GM23338 (cell line): ENCODE results near the gene YTHDF1. TPM values are rescaled to one million over a fixed set of nuclear protein-coding genes. Genes with fewer than 3 reads are reported as not detected.

Experiments
- ATAC-seq: fragments of 200-7000 bp; cut with Tn5 transposase; 3 replicates; pipeline ENCODE4 v1.9.1; 2020
- DNase-seq: peaks from one replicate; pipeline ENCODE4 v3.0.0-alpha.2; 2015; ENCODE audit warnings: low spot score
- H2AFZ ChIP-seq: fragments of 200-600 bp; sonication (generic); 2 replicates; pipeline ENCODE4 v1.8.0; 2016; ENCODE audit warnings: antibody characterized with exemption, mild to moderate bottlenecking, moderate library complexity
- H3F3A ChIP-seq: fragments of 200-600 bp; sonication (generic); replicated peaks from 2 replicates; pipeline ENCODE4 v1.8.0; 2017; ENCODE audit warnings: antibody characterized with exemption, mixed run types, low read depth
- H3K27ac ChIP-seq: fragments of 200-600 bp; sonication (generic); 2 replicates; pipeline ENCODE4 v1.6.1; 2016; ENCODE audit warnings: low read depth
- H3K27me3 ChIP-seq: fragments of 200-600 bp; sonication (generic); 2 replicates; pipeline ENCODE4 v1.8.0; 2016; ENCODE audit warnings: mild to moderate bottlenecking, mixed run types, moderate library complexity; ENCODE audit not compliant: insufficient read depth
- H3K36me3 ChIP-seq: fragments of 200-600 bp; sonication (generic); 2 replicates; pipeline ENCODE4 v1.8.0; 2016; ENCODE audit warnings: mild to moderate bottlenecking; ENCODE audit not compliant: insufficient read depth
- H3K4me1 ChIP-seq: fragments of 200-600 bp; sonication (generic); 2 replicates; pipeline ENCODE4 v1.8.0; 2016; ENCODE audit warnings: mild to moderate bottlenecking, moderate library complexity; ENCODE audit not compliant: insufficient read depth
- H3K4me2 ChIP-seq: fragments of 200-600 bp; sonication (generic); 2 replicates; pipeline ENCODE4 v1.7.1; 2017; ENCODE audit warnings: mixed run types
- H3K4me3 ChIP-seq: fragments of 200-600 bp; sonication (generic); 2 replicates; pipeline ENCODE4 v1.6.1; 2016; ENCODE audit warnings: mixed run types
- H3K79me2 ChIP-seq: fragments of 200-600 bp; sonication (generic); replicated peaks from 2 replicates; pipeline ENCODE4 v1.8.0; 2017; ENCODE audit warnings: mild to moderate bottlenecking; ENCODE audit not compliant: insufficient read depth
- H3K9me2 ChIP-seq: fragments of 200-600 bp; sonication (generic); 2 replicates; pipeline ENCODE4 v1.8.0; 2017; ENCODE audit not compliant: insufficient read depth
- H4K20me1 ChIP-seq: fragments of 200-600 bp; sonication (generic); replicated peaks from 2 replicates; pipeline ENCODE4 v1.8.0; 2017; ENCODE audit warnings: mild to moderate bottlenecking; ENCODE audit not compliant: insufficient read depth
- H3K27ac Mint-ChIP-seq: 2 replicates; pipeline ENCODE4 v1.8.0; 2020; ENCODE audit warnings: inconsistent platforms, mild to moderate bottlenecking, moderate library complexity, mixed read lengths
- H3K27me3 Mint-ChIP-seq: 3 replicates; pipeline ENCODE4 v1.8.0; 2022; ENCODE audit warnings: low read depth, mild to moderate bottlenecking, moderate library complexity, mixed read lengths, inconsistent platforms; ENCODE audit not compliant: insufficient read depth, poor library complexity
- H3K36me3 Mint-ChIP-seq: 3 replicates; pipeline ENCODE4 v1.8.0; 2021; ENCODE audit warnings: low read depth, mild to moderate bottlenecking, inconsistent platforms, moderate library complexity, mixed read lengths
- H3K4me1 Mint-ChIP-seq: 3 replicates; pipeline ENCODE4 v1.8.0; 2020; ENCODE audit warnings: mild to moderate bottlenecking, inconsistent platforms, mixed read lengths
- H3K4me3 Mint-ChIP-seq: 3 replicates; pipeline ENCODE4 v1.8.0; 2021; ENCODE audit warnings: moderate library complexity, mild to moderate bottlenecking, inconsistent platforms, mixed read lengths
- H3K9me3 Mint-ChIP-seq: 3 replicates; pipeline ENCODE4 v1.8.0; 2020; ENCODE audit warnings: moderate library complexity, mild to moderate bottlenecking, inconsistent platforms, mixed read lengths
- CREB1 ChIP-seq: fragments of 250-450 bp; sonication (Bioruptor Pico); IDR thresholded peaks from 2 replicates; pipeline ENCODE4 v1.5.0; 2020; ENCODE audit warnings: low read depth, mild to moderate bottlenecking, moderate library complexity
- CTCF ChIP-seq, 2 experiments: fragments of 200-600 bp in 1 of 2; sonication (generic) in 1 of 2; conservative IDR thresholded peaks; 2 replicates each; pipeline versions ENCODE4 v1.5.1 to v1.6.1; 2016 to 2017; ENCODE audit warnings: antibody characterized with exemption in 2 of 2, low read depth in 2 of 2, mild to moderate bottlenecking in 2 of 2, moderate library complexity in 1 of 2
- EZH2 ChIP-seq: fragments of 200-600 bp; sonication (generic); IDR thresholded peaks from one replicate; pipeline ENCODE4 v1.8.0; 2017; ENCODE audit warnings: antibody characterized with exemption, mild to moderate bottlenecking, low read depth; ENCODE audit not compliant: unreplicated experiment
- EZH2phosphoT487 ChIP-seq: fragments of 200-600 bp; sonication (generic); IDR thresholded peaks from one replicate; pipeline ENCODE4 v1.8.1; 2018; ENCODE audit warnings: antibody characterized with exemption; ENCODE audit not compliant: unreplicated experiment
- STAT1 ChIP-seq: IDR thresholded peaks from one replicate; pipeline ENCODE4 v1.6.1; 2016; ENCODE audit warnings: antibody characterized with exemption; ENCODE audit not compliant: unreplicated experiment
- ZNF114 ChIP-seq: fragments of 250-450 bp; sonication (Bioruptor Pico); IDR thresholded peaks from 2 replicates; pipeline ENCODE4 v1.5.0; 2020; ENCODE audit warnings: mild to moderate bottlenecking, moderate library complexity
- ZNF331 ChIP-seq: fragments of 250-450 bp; sonication (Bioruptor Pico); IDR thresholded peaks from 2 replicates; pipeline ENCODE4 v1.5.0; 2020; ENCODE audit warnings: low read depth, mild to moderate bottlenecking, moderate library complexity
- polyA plus RNA-seq: library from polyadenylated mRNA; unstranded; fragments of >200 nt; fragmentation: Nextera tagmentation; extraction: Ambion mirVana; gene quantifications from 2 replicates; pipeline ENCODE4 v1.2.1, GENCODE V29; 2016
- total RNA-seq: library from RNA; depleted of rRNA; stranded (reverse); fragments of >200 nt; shearing (Covaris generic); gene quantifications from 2 replicates; pipeline ENCODE4 v1.2.3, GENCODE V29; 2014
- TF ChIP-seq, protein P1 (sequence below): IDR thresholded peaks from one replicate; pipeline ENCODE4 v1.6.1; 2018; ENCODE audit warnings: antibody characterized with exemption; ENCODE audit not compliant: unreplicated experiment

YTHDF1 gene
- total and polyA plus RNA-seq, 2 experiments from 2014 or later = 30.9 to 64.3 TPM

DNA sequence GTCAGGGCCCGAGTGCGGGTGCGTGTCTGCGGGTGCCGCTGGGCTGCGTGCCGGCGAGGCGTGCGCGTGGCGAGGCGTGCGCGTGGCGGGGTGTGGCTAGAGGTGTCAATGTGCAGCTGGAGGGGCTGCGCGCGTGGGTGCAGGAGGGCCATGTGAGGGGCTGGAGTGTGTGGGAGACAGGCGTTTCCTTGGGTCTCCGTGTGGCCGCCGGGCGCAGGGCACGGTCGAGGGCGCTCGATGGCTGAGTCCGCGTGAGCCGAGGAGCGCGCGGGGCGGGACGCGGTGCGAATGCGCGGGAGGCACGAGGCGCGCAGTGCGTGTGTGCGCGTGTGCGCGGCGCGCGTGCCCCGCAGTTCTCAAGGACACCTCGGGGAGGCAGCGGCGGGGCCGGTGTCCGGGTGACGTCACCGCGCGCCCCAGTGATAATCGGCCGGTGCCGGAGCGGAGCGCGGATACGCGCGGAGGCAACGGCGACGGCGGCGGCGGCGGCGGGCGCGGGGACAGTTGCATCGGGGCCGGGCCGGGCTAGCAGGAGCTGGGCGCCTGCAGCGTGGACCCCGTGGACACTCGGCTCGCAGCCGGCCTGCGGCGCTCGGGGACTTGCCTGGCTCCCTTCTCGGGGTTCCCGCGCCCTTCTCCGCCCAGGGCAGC lies 38.7 kb downstream of the YTHDF1 start:
- H3K9me3 Mint-ChIP-seq = no peaks in the 10 kb centered on the region
- no peaks in the 10 kb centered on the region for H4K20me1 ChIP-seq
- no peak overlapping the region for H3K27ac Mint-ChIP-seq
- H3K27ac ChIP-seq = no peak overlapping the region
- peaks cover 36% of the 10 kb centered on the region for H3K4me1 ChIP-seq
- peak overlapping the region; percentile 89 for H3K4me2 ChIP-seq
- peaks cover 57% of the 10 kb centered on the region for H3K27me3 Mint-ChIP-seq
- no peaks in the 10 kb centered on the region for H3F3A ChIP-seq
- no peaks in the 10 kb centered on the region for H3K36me3 ChIP-seq
- no peaks in the 10 kb centered on the region for H3K9me2 ChIP-seq
- peak overlapping the region; percentile 87 for H3K4me3 Mint-ChIP-seq
- peaks cover 56% of the 10 kb centered on the region for H3K27me3 ChIP-seq
- no peaks in the 10 kb centered on the region for H3K36me3 Mint-ChIP-seq
- H2AFZ ChIP-seq = peak overlapping the region; percentile 69; the same call in 1 of the 2 replicates
- peak overlapping the region; percentile 69 for H3K4me3 ChIP-seq
- no peaks in the 10 kb centered on the region for H3K79me2 ChIP-seq
- H3K4me1 Mint-ChIP-seq = peaks cover 25% of the 10 kb centered on the region
- peak; percentile 4 for ATAC-seq
- no peak for TF ChIP-seq EZH2phosphoT487
- TF ChIP-seq CTCF (conservative IDR thresholded peaks at IDR 0.05; ENCODE audit: low read depth in 2 of 2) = peak in 1 of 2 experiments; percentile 25; a peak in 1 of 4 replicates
- no peak for TF ChIP-seq ZNF114
- TF ChIP-seq STAT1 = no peak
- peak; percentile 94 for TF ChIP-seq CREB1 (CRISPR knock-in tag)
- DNase-seq = peak; percentile 70

DNA sequence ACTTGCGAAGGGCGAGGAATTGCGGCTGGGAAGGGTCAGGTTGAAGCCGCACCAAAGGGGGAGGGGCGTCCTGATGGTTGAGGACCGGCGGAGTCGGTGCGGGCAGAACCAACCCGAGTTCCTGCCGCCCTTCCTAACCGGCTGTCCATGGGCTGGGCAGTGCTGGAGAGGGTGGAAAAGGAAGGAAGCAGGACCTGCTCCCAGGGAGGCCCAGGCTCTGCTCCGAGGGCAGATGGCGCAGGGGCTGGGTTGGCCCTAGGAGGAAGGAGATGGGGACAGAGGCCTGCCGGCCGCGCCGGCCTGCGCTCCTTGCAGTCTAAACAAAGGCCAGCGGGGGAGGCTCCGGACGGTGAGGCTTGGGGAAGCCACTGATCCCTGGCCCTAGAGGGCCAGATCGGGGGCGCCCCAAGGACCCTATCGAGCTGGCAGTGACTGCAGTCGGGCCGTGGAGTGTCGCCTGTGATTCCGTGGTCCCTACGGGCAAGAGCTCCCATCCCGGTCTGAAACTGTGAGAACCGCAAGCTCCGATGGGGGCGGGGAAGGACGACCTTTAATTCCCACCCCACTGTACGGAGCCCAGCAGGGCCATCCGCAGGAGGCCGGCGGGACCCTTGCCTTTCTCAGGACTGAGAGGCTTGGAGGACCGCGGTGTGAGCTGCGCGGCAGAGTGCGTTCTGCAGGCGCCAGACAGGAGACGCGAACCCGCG lies 39.4 kb downstream of the YTHDF1 start:
- no peaks in the 10 kb centered on the region for H3K9me3 Mint-ChIP-seq
- H3K4me2 ChIP-seq = peak overlapping the region; percentile 89
- no peak overlapping the region for H3K27ac ChIP-seq
- H3K4me1 ChIP-seq = peaks cover 36% of the 10 kb centered on the region
- peak; percentile 64 for DNase-seq
- H3K9me2 ChIP-seq = no peaks in the 10 kb centered on the region
- peaks cover 3% of the 10 kb centered on the region; the same call in 1 of the 2 replicates for H3F3A ChIP-seq
- peak; percentile 70 for TF ChIP-seq EZH2
- no peak for TF ChIP-seq STAT1
- peaks cover 59% of the 10 kb centered on the region for H3K27me3 Mint-ChIP-seq
- no peaks in the 10 kb centered on the region for H4K20me1 ChIP-seq
- H3K36me3 Mint-ChIP-seq = no peaks in the 10 kb centered on the region; the same call in 2 of the 3 replicates
- H3K36me3 ChIP-seq = no peaks in the 10 kb centered on the region
- H3K27me3 ChIP-seq = peaks cover 56% of the 10 kb centered on the region
- no peaks in the 10 kb centered on the region for H3K79me2 ChIP-seq
- H3K4me3 Mint-ChIP-seq = peak overlapping the region; percentile 65
- H3K4me3 ChIP-seq = peak overlapping the region; percentile 69
- peaks cover 25% of the 10 kb centered on the region for H3K4me1 Mint-ChIP-seq
- no peak overlapping the region for H3K27ac Mint-ChIP-seq
- H2AFZ ChIP-seq = peak overlapping the region; percentile 69; the same call in 1 of the 2 replicates
- ATAC-seq = peak; percentile 8

GRCh38 chr20:63176034-63176426 lies 39.9 kb downstream of the YTHDF1 start:
- H3K27me3 Mint-ChIP-seq = peaks cover 56% of the 10 kb centered on the region
- no peaks in the 10 kb centered on the region for H3K36me3 ChIP-seq
- no peak overlapping the region for H3K27ac ChIP-seq
- H3K79me2 ChIP-seq = no peaks in the 10 kb centered on the region
- H2AFZ ChIP-seq = peak overlapping the region; percentile 69; the same call in 1 of the 2 replicates
- H3K9me3 Mint-ChIP-seq = no peaks in the 10 kb centered on the region
- DNase-seq = peak; percentile 83
- no peak overlapping the region for H3K27ac Mint-ChIP-seq
- H3K9me2 ChIP-seq = no peaks in the 10 kb centered on the region
- no peaks in the 10 kb centered on the region; the same call in 2 of the 3 replicates for H3K36me3 Mint-ChIP-seq
- H3K4me1 Mint-ChIP-seq = peaks cover 26% of the 10 kb centered on the region
- peak overlapping the region; percentile 65 for H3K4me3 Mint-ChIP-seq
- H4K20me1 ChIP-seq = no peaks in the 10 kb centered on the region
- ATAC-seq = peak; percentile 9
- H3K27me3 ChIP-seq = peaks cover 56% of the 10 kb centered on the region
- peak overlapping the region; percentile 89 for H3K4me2 ChIP-seq
- H3K4me3 ChIP-seq = peak overlapping the region; percentile 69
- H3F3A ChIP-seq = peaks cover 3% of the 10 kb centered on the region; the same call in 1 of the 2 replicates
- TF ChIP-seq ZNF331 (CRISPR knock-in tag) = no peak
- TF ChIP-seq, protein P1, sequence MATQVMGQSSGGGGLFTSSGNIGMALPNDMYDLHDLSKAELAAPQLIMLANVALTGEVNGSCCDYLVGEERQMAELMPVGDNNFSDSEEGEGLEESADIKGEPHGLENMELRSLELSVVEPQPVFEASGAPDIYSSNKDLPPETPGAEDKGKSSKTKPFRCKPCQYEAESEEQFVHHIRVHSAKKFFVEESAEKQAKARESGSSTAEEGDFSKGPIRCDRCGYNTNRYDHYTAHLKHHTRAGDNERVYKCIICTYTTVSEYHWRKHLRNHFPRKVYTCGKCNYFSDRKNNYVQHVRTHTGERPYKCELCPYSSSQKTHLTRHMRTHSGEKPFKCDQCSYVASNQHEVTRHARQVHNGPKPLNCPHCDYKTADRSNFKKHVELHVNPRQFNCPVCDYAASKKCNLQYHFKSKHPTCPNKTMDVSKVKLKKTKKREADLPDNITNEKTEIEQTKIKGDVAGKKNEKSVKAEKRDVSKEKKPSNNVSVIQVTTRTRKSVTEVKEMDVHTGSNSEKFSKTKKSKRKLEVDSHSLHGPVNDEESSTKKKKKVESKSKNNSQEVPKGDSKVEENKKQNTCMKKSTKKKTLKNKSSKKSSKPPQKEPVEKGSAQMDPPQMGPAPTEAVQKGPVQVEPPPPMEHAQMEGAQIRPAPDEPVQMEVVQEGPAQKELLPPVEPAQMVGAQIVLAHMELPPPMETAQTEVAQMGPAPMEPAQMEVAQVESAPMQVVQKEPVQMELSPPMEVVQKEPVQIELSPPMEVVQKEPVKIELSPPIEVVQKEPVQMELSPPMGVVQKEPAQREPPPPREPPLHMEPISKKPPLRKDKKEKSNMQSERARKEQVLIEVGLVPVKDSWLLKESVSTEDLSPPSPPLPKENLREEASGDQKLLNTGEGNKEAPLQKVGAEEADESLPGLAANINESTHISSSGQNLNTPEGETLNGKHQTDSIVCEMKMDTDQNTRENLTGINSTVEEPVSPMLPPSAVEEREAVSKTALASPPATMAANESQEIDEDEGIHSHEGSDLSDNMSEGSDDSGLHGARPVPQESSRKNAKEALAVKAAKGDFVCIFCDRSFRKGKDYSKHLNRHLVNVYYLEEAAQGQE = peak; percentile 87
- peaks cover 36% of the 10 kb centered on the region for H3K4me1 ChIP-seq
